Measurements from ENCODE around the gene NOX3. TPM values are rescaled to one million over a fixed set of nuclear protein-coding genes. Genes with fewer than 3 reads are reported as not detected.

NOX3 gene
- total and polyA plus RNA-seq, 9 of the 15 experiments (the other 6 are each of a cell fraction or from before 2014, with no cell fraction given) = not detected

GRCh38 chr6:155404937-155405336, 50.7 kb downstream of the NOX3 start:
- no peak for TF ChIP-seq MTA2 (IDR thresholded peaks at IDR 0.05; ENCODE audit: low read depth)
- no peak for TF ChIP-seq POLR3A (IDR thresholded peaks at IDR 0.05; ENCODE audit: borderline replicate concordance, extremely low read depth, insufficient read depth, insufficient read length)
- TF ChIP-seq CREM (IDR thresholded peaks at IDR 0.05; ENCODE audit: low read depth) = no peak
- TF ChIP-seq SNIP1 (IDR thresholded peaks at IDR 0.05; ENCODE audit: low read depth) = no peak
- no peak for TF ChIP-seq SUPT5H (IDR thresholded peaks at IDR 0.05)
- TF ChIP-seq STAT6 (CRISPR knock-in tag; IDR thresholded peaks at IDR 0.05) = no peak
- 0% methylated on average over 3 of the region's 3 CpGs for WGBS (ENCODE audit: insufficient coverage, low coverage, missing lambda C conversion rate)

More at GRCh38 chr6:155404937-155405336, 50.7 kb downstream of the NOX3 start:
- in situ Hi-C loops (cut with MboI) (no loop called here), intact Hi-C loops (cut with micrococcal nuclease) (no loop called here)
- H3K27ac ChIP-seq (ENCODE audit: extremely low read depth, low read depth, low read length) = no peak overlapping the region
- H3K9me3 ChIP-seq (replicated peaks; ENCODE audit: control insufficient read depth, insufficient read depth, low read depth, low read length) = no peaks in the 10 kb centered on the region
- ATAC-seq = no peak
- no TSS peak for BruUV-seq (replicated peaks)
- H3K9ac ChIP-seq (ENCODE audit: insufficient read depth in 1 of 2, low read depth in 2 of 2, low read length in 2 of 2) = no peak overlapping the region
- no peak overlapping the region for H3K4me2 ChIP-seq (ENCODE audit: insufficient read depth, low read length)
- H3K9me1 ChIP-seq (ENCODE audit: control insufficient read depth, insufficient read depth, low read length) = no peaks in the 10 kb centered on the region
- no peaks in the 10 kb centered on the region for H4K20me1 ChIP-seq (replicated peaks; ENCODE audit: control insufficient read depth, insufficient read depth, low read length)
- no peaks in the 10 kb centered on the region for H3K36me3 ChIP-seq (ENCODE audit: control insufficient read depth, insufficient read depth, low read length)
- H3K4me3 ChIP-seq = no peak overlapping the region
- no peak overlapping the region for H2AFZ ChIP-seq (ENCODE audit: low read depth, low read length)
- CTCF ChIA-PET (ENCODE audit: low intra/inter-chr PET ratio) = no interaction called here
- POLR2A ChIA-PET = no interaction called here
- H3K79me2 ChIP-seq (ENCODE audit: control insufficient read depth, insufficient read depth, low read length) = no peaks in the 10 kb centered on the region
- no peak for DNase-seq (ENCODE audit: extremely low read depth in 1 of 4, low spot score in 3 of 4)
- no peaks in the 10 kb centered on the region for H3K27me3 ChIP-seq (ENCODE audit: control insufficient read depth in 2 of 2, insufficient read depth in 2 of 2, low read length in 2 of 2)
- H3K4me1 ChIP-seq (replicated peaks in 1 of 2; ENCODE audit: control insufficient read depth in 2 of 2, insufficient read depth in 2 of 2, low read length in 2 of 2) = no peaks in the 10 kb centered on the region
- no peak for FAIRE-seq

All from K562 (cell line).